ENCODE measurements around the gene HDDC3. TPM values are rescaled to one million over a fixed set of nuclear protein-coding genes. Genes with fewer than 3 reads are reported as not detected.

Gene HDDC3
- total RNA-seq, 2 experiments from 2014 or later, result 22.9 to 26.2 TPM

GRCh38 chr15:90881181-90881977 lies 51.0 kb downstream of the HDDC3 start:
- Mint-ChIP-seq H3K4me3 (no peak overlapping the region), H3K27me3 (no peaks in the 10 kb centered on the region), H3K4me1 (peaks cover 42% of the 10 kb centered on the region), H3K27ac (no peak overlapping the region), H3K36me3 (ENCODE audit: low read depth) (peaks cover 43% of the 10 kb centered on the region), H3K9me3 (no peaks in the 10 kb centered on the region)
- CTCF ChIA-PET, result interaction anchor here (0.9 to 1.8 kb wide), 3 partner anchors 21 to 233 kb away, joined by 3 to 4 read pairs (median 3); partner anchors contain the start of gene MAN2A2
- DNase-seq, result no peak
- POLR2A ChIA-PET, result interaction anchor here (0.6 kb wide), 1 partner anchor 39 kb away, joined by 3 read pairs; no protein-coding TSS in a partner anchor

GRCh38 chr15:90880381-90881145 lies 51.8 kb downstream of the HDDC3 start:
- peaks cover 36% of the 10 kb centered on the region for H3K4me1 Mint-ChIP-seq
- no peak overlapping the region for H3K27ac Mint-ChIP-seq
- no peaks in the 10 kb centered on the region for H3K9me3 Mint-ChIP-seq
- peaks cover 45% of the 10 kb centered on the region for H3K36me3 Mint-ChIP-seq (ENCODE audit: low read depth)
- DNase-seq, result no peak
- H3K4me3 Mint-ChIP-seq, result no peak overlapping the region
- H3K27me3 Mint-ChIP-seq, result no peaks in the 10 kb centered on the region
- CTCF ChIA-PET, result no interaction called here
- POLR2A ChIA-PET, result no interaction called here

Other genes with a start within 250 kb of the HDDC3 start
- gene BLM, start 215.2 kb downstream of the HDDC3 start, total RNA-seq, result 10 to 100 TPM; 50.2 to 57.7 TPM
- gene FURIN, start 64.0 kb downstream of the HDDC3 start, total RNA-seq, result 100 to 1,000 TPM; 148 to 153 TPM
- 10 to 100 TPM in 1 of 2 experiments, 1 to 10 TPM in 1; 8.6 to 10.7 TPM for gene FES, start 48.0 kb downstream of the HDDC3 start, total RNA-seq
- 10 to 100 TPM; 77.4 to 97.4 TPM for gene MAN2A2, start 29.2 kb downstream of the HDDC3 start, total RNA-seq
- gene UNC45A, start 2.7 kb upstream of the HDDC3 start, total RNA-seq, result 10 to 100 TPM; 59.3 to 69.8 TPM
- gene RCCD1, start 22.3 kb upstream of the HDDC3 start, total RNA-seq, result 10 to 100 TPM; 30.8 to 35.9 TPM
- 100 to 1,000 TPM; 179 to 196 TPM for gene PRC1, start 62.0 kb upstream of the HDDC3 start, total RNA-seq
- gene VPS33B, start 90.0 kb upstream of the HDDC3 start, total RNA-seq, result 10 to 100 TPM; 17.9 to 19.7 TPM
- gene SV2B, start 167.7 kb upstream of the HDDC3 start, total RNA-seq, result under 1 TPM; 0.02 TPM

Data from activated CD4-positive, alpha-beta T cell treated with anti-CD3 and anti-CD28 coated beads, Interleukin-2, amount 10 ng/mL, durations not matched to agents 7 days and 5 days (primary cell).